ENCODE data around the gene KRTAP13-3. TPM values are rescaled to one million over a fixed set of nuclear protein-coding genes. Genes with fewer than 3 reads are reported as not detected.

The KRTAP13-3 gene
- total and polyA plus RNA-seq, 10 of the 15 experiments (the other 5 are each of a cell fraction or from before 2014, with no cell fraction given), result not detected

- ChIA-PET POLR2A (no interaction called here), CTCF (no interaction called here), RAD21 (ENCODE audit: unreplicated experiment) (no interaction called here), SMC1A (ENCODE audit: uncharacterized antibody, unreplicated experiment) (no interaction called here)
- H2AFZ ChIP-seq (ENCODE audit: control insufficient read depth, low read depth, low read length), result no peak within 1 kb of the TSS
- H3K4me3 ChIP-seq, result no peak within 1 kb of the TSS
- no peak within 1 kb of the TSS for H3K9ac ChIP-seq (ENCODE audit: control insufficient read depth, insufficient read depth, low read length)
- H3K4me2 ChIP-seq (ENCODE audit: control insufficient read depth, insufficient read depth), result no peak within 1 kb of the TSS
- no peaks in the 10 kb centered on the region for H3K9me3 ChIP-seq (replicated peaks; ENCODE audit: control insufficient read depth, insufficient read depth, low read length)
- DNase-seq (ENCODE audit: low read depth, low spot score) (no peak), FAIRE-seq (no peak), ATAC-seq (no peak)
- WGBS (ENCODE audit: insufficient coverage, insufficient replicate concordance, low lambda C conversion rate, missing lambda C conversion rate), result 60% methylated on average over 5 of the region's 5 CpGs
- H3K4me1 ChIP-seq (ENCODE audit: control insufficient read depth, insufficient read depth, low read length), result no peaks in the 10 kb centered on the region
- in situ Hi-C loops (cut with MboI), result no loop called here
- H3K27ac ChIP-seq (ENCODE audit: control insufficient read depth, insufficient read depth), result no peak within 1 kb of the TSS
- no peaks in the 10 kb centered on the region for H4K20me1 ChIP-seq (ENCODE audit: control insufficient read depth, insufficient read depth)
- no peaks in the 10 kb centered on the region for H3K79me2 ChIP-seq (ENCODE audit: control insufficient read depth, insufficient read depth, low read length)
- no peaks in the 10 kb centered on the region for H3K27me3 ChIP-seq (replicated peaks in 1 of 2; ENCODE audit: control insufficient read depth in 2 of 2, insufficient read depth in 2 of 2, low read length in 1 of 2)
- TF ChIP-seq SMAD5 (IDR thresholded peaks at IDR 0.05; ENCODE audit: low read depth) (no peak), MYC (IDR thresholded peaks at IDR 0.05; ENCODE audit: insufficient read depth, insufficient read length, insufficient replicate concordance, low read length, severe bottlenecking) (no peak), HDAC6 (IDR thresholded peaks at IDR 0.05; ENCODE audit: unreplicated experiment) (no peak), RELB (IDR thresholded peaks at IDR 0.05; ENCODE audit: low read depth) (no peak), HSF1 (IDR thresholded peaks at IDR 0.05; ENCODE audit: low read depth, low read length) (no peak), MYB (IDR thresholded peaks at IDR 0.05; ENCODE audit: borderline replicate concordance, low read depth, low read length) (no peak), BCL11A (IDR thresholded peaks at IDR 0.05; ENCODE audit: low read depth, low read length) (no peak), CHD4 (IDR thresholded peaks at IDR 0.05) (no peak), TCF12 (IDR thresholded peaks at IDR 0.05; ENCODE audit: low read depth, low read length) (no peak), GATAD2B (conservative IDR thresholded peaks at IDR 0.05; ENCODE audit: low read depth) (no peak), RB1 (IDR thresholded peaks at IDR 0.05; ENCODE audit: borderline replicate concordance) (no peak), SMARCA5 (IDR thresholded peaks at IDR 0.05) (no peak), POLR2A (IDR thresholded peaks at IDR 0.05; ENCODE audit: low read depth, low read length) (no peak), SRF (IDR thresholded peaks at IDR 0.05; ENCODE audit: low read depth in 2 of 2, low read length in 2 of 2) (no peak), SUZ12 (IDR thresholded peaks at IDR 0.05; ENCODE audit: unreplicated experiment) (no peak)
- H3K36me3 ChIP-seq (ENCODE audit: control insufficient read depth in 2 of 2, insufficient read depth in 2 of 2, low read length in 1 of 2), result no peaks in the 10 kb centered on the region
- no TSS peak for BruUV-seq (replicated peaks)
- intact Hi-C loops (cut with micrococcal nuclease; ENCODE audit: unreplicated experiment), result loop anchor here (10.0 kb wide), 2 partner anchors 65 to 645 kb away; partner anchors contain the start of gene KRTAP19-5
These were observed 14.2 kb upstream of the KRTAP13-3 start, which contains the start of gene KRTAP15-1 for GRCh38 chr21:30439975-30440374. TSS of gene KRTAP15-1 (plus strand) at chr21:30440275. CDS start at chr21:30440328, 53 bp downstream.
